ENCODE results near the gene TLE1. TPM values are rescaled to one million over a fixed set of nuclear protein-coding genes. Genes with fewer than 3 reads are reported as not detected.

TLE1 gene
- total and polyA plus RNA-seq, 2 experiments from 2014 or later = 2.1 to 3.4 TPM

- DNase-seq (ENCODE audit: low read depth in 1 of 2, low spot score in 1 of 2) = no peak
- no peak for TF ChIP-seq CTCF (IDR thresholded peaks at IDR 0.05; ENCODE audit: low read depth, low read length)
- Histone ChIP-seq H3K27ac (no peak overlapping the region), H3K36me3 (no peaks in the 10 kb centered on the region), H3K9me3 (ENCODE audit: low read depth) (no peaks in the 10 kb centered on the region), H3K4me3 (no peak overlapping the region), H3K27me3 (peaks cover 83% of the 10 kb centered on the region), H3K4me1 (ENCODE audit: low read depth) (no peaks in the 10 kb centered on the region)
Observed at GRCh38 chr9:81602887-81603680, 86.3 kb downstream of the TLE1 start.

- DNase-seq (ENCODE audit: low read depth in 1 of 2, low spot score in 1 of 2) = peak in 1 of 2 donors; percentile 32
- Histone ChIP-seq H3K4me3 (no peak overlapping the region), H3K27ac (no peak overlapping the region), H3K9me3 (ENCODE audit: low read depth) (no peaks in the 10 kb centered on the region), H3K27me3 (peaks cover 85% of the 10 kb centered on the region), H3K4me1 (ENCODE audit: low read depth) (no peaks in the 10 kb centered on the region), H3K36me3 (no peaks in the 10 kb centered on the region)
- no peak for TF ChIP-seq CTCF (IDR thresholded peaks at IDR 0.05; ENCODE audit: low read depth, low read length)
Observed at GRCh38 chr9:81601639-81602623, 87.4 kb downstream of the TLE1 start.

GRCh38 chr9:81600631-81601030 lies 88.7 kb downstream of the TLE1 start:
- TF ChIP-seq CTCF (IDR thresholded peaks at IDR 0.05; ENCODE audit: low read depth, low read length) = no peak
- H3K9me3 ChIP-seq (ENCODE audit: low read depth) = no peaks in the 10 kb centered on the region
- no peak overlapping the region for H3K27ac ChIP-seq
- DNase-seq (ENCODE audit: low read depth in 1 of 2, low spot score in 1 of 2) = no peak
- H3K36me3 ChIP-seq = no peaks in the 10 kb centered on the region
- H3K4me1 ChIP-seq (ENCODE audit: low read depth) = no peaks in the 10 kb centered on the region
- peaks cover 97% of the 10 kb centered on the region for H3K27me3 ChIP-seq
- no peak overlapping the region for H3K4me3 ChIP-seq

- Histone ChIP-seq H3K27me3 (peaks cover 100% of the 10 kb centered on the region), H3K4me1 (ENCODE audit: low read depth) (no peaks in the 10 kb centered on the region), H3K27ac (no peak overlapping the region), H3K9me3 (ENCODE audit: low read depth) (no peaks in the 10 kb centered on the region), H3K36me3 (no peaks in the 10 kb centered on the region), H3K4me3 (no peak overlapping the region)
- no peak for DNase-seq (ENCODE audit: low read depth in 1 of 2, low spot score in 1 of 2)
- no peak for TF ChIP-seq CTCF (IDR thresholded peaks at IDR 0.05; ENCODE audit: low read depth, low read length)
Observed at GRCh38 chr9:81599837-81600236, 89.5 kb downstream of the TLE1 start.

GRCh38 chr9:81598811-81599210 lies 90.5 kb downstream of the TLE1 start:
- Histone ChIP-seq H3K36me3 (no peaks in the 10 kb centered on the region), H3K27ac (no peak overlapping the region)

More at GRCh38 chr9:81598811-81599210, 90.5 kb downstream of the TLE1 start:
- Histone ChIP-seq H3K9me3 (ENCODE audit: low read depth) (no peaks in the 10 kb centered on the region), H3K27me3 (peaks cover 100% of the 10 kb centered on the region), H3K4me1 (ENCODE audit: low read depth) (no peaks in the 10 kb centered on the region), H3K4me3 (no peak overlapping the region)
- no peak for DNase-seq (ENCODE audit: low read depth in 1 of 2, low spot score in 1 of 2)
- no peak for TF ChIP-seq CTCF (IDR thresholded peaks at IDR 0.05; ENCODE audit: low read depth, low read length)
